Common myeloid progenitor, CD34-positive (primary cell): ENCODE data around the gene GALNT13.

Experiments used
- CTCF ChIA-PET: fragments of 350-600 bp; sonication (Branson Sonifier 250); formaldehyde crosslinking; loops from one replicate; lab custom pipeline; 2021; ENCODE audit warnings: antibody characterized with exemption; lab: Charles Lee
- POLR2A ChIA-PET: fragments of 350-600 bp; sonication (Branson Sonifier 250); formaldehyde crosslinking; loops from one replicate; lab custom pipeline; 2021; ENCODE audit warnings: antibody characterized with exemption; lab: Charles Lee
- DNase-seq, 3 donors: peaks; one replicate each; pipeline versions ENCODE4 v3.0.0 to v3.0.0-alpha.2; 2013
- H3K27ac ChIP-seq, 2 experiments: 1 replicate in 1 of 2; 2 replicates in 1 of 2; pipeline ENCODE4 v1.7.0; 2013; ENCODE audit warnings: inconsistent platforms in 2 of 2, low read length in 2 of 2, mild to moderate bottlenecking in 2 of 2, low read depth in 1 of 2, moderate library complexity in 1 of 2; ENCODE audit not compliant: severe bottlenecking in 2 of 2, insufficient read depth in 1 of 2, poor library complexity in 1 of 2
- H3K27me3 ChIP-seq, 5 experiments: replicated peaks in 2 of 5; 1 replicate in 3 of 5; 2 replicates in 2 of 5; pipeline versions ENCODE4 v1.6.1 to v1.7.0; 2013; ENCODE audit warnings: low read length in 4 of 5, mild to moderate bottlenecking in 2 of 5, moderate library complexity in 2 of 5, inconsistent platforms in 1 of 5; ENCODE audit not compliant: insufficient read depth in 5 of 5, control insufficient read depth in 4 of 5
- H3K36me3 ChIP-seq, 4 experiments: 1 replicate in 2 of 4; 2 replicates in 2 of 4; pipeline versions ENCODE4 v1.6.1 to v1.7.0; 2013; ENCODE audit warnings: low read length in 3 of 4, control low read depth in 1 of 4, mild to moderate bottlenecking in 1 of 4; ENCODE audit not compliant: control insufficient read depth in 4 of 4, insufficient read depth in 4 of 4
- H3K4me1 ChIP-seq, 4 experiments: 1 replicate in 3 of 4; 2 replicates in 1 of 4; pipeline versions ENCODE4 v1.6.1 to v1.7.1; 2013; ENCODE audit warnings: low read length in 3 of 4, mild to moderate bottlenecking in 3 of 4, control low read depth in 1 of 4, inconsistent platforms in 1 of 4, moderate library complexity in 1 of 4; ENCODE audit not compliant: control insufficient read depth in 4 of 4, insufficient read depth in 4 of 4; ENCODE audit errors: control extremely low read depth in 1 of 4
- H3K4me3 ChIP-seq, 7 experiments: 1 replicate in 4 of 7; 2 replicates in 3 of 7; pipeline versions ENCODE4 v1.5.1 to v1.7.0; 2013; ENCODE audit warnings: mild to moderate bottlenecking in 7 of 7, low read length in 6 of 7, moderate library complexity in 6 of 7, inconsistent platforms in 2 of 7, low read depth in 2 of 7, control low read depth in 1 of 7; ENCODE audit not compliant: insufficient read depth in 4 of 7, control insufficient read depth in 1 of 7; ENCODE audit errors: extremely low read depth in 1 of 7
- H3K9me3 ChIP-seq, 5 experiments: 1 replicate in 4 of 5; 2 replicates in 1 of 5; pipeline versions ENCODE4 v1.6.1 to v1.7.1; 2013; ENCODE audit warnings: low read length in 4 of 5, mild to moderate bottlenecking in 2 of 5, inconsistent platforms in 1 of 5, low read depth in 1 of 5, moderate library complexity in 1 of 5; ENCODE audit not compliant: control insufficient read depth in 4 of 5, insufficient read depth in 2 of 5; ENCODE audit errors: control extremely low read depth in 1 of 5
- WGBS: methylation state at CpG from one replicate; pipeline ENCODE4 v1.1.5; 2013; ENCODE audit not compliant: insufficient coverage; 5-methylcytosine and 5-hydroxymethylcytosine counted together

The GALNT13 gene

GRCh38 chr2:154307007-154307406 is 435.3 kb downstream of the GALNT13 start:
- no peaks in the 10 kb centered on the region for H3K36me3 ChIP-seq
- CTCF ChIA-PET, result no interaction called here
- H3K27ac ChIP-seq, result no peak overlapping the region
- DNase-seq, result no peak
- POLR2A ChIA-PET, result no interaction called here
- WGBS, result no CpG with 5 or more reads among the region's 1 CpG
- no peaks in the 10 kb centered on the region for H3K27me3 ChIP-seq
- H3K9me3 ChIP-seq, result no peaks in the 10 kb centered on the region
- no peak overlapping the region for H3K4me3 ChIP-seq
- H3K4me1 ChIP-seq, result no peaks in the 10 kb centered on the region

- ChIA-PET POLR2A (no interaction called here), CTCF (no interaction called here)
- H3K4me1 ChIP-seq, result no peaks in the 10 kb centered on the region
These were observed 452.9 kb downstream of the GALNT13 start for GRCh38 chr2:154324601-154325000.

GRCh38 chr2:154329510-154329909 is 457.8 kb downstream of the GALNT13 start:
- no peak for DNase-seq
- Histone ChIP-seq H3K4me1 (no peaks in the 10 kb centered on the region), H3K9me3 (no peaks in the 10 kb centered on the region), H3K27me3 (no peaks in the 10 kb centered on the region), H3K27ac (no peak overlapping the region), H3K36me3 (no peaks in the 10 kb centered on the region), H3K4me3 (no peak overlapping the region)
- WGBS, result 100% methylated on average over 1 of the region's 1 CpG
- CTCF ChIA-PET, result no interaction called here
- POLR2A ChIA-PET, result no interaction called here

More at GRCh38 chr2:154324601-154325000, 452.9 kb downstream of the GALNT13 start:
- Histone ChIP-seq H3K9me3 (no peaks in the 10 kb centered on the region), H3K27ac (no peak overlapping the region), H3K27me3 (peaks cover 0 to 2% (median 0%) of the 10 kb centered on the region in 5 experiments), H3K4me3 (no peak overlapping the region), H3K36me3 (no peaks in the 10 kb centered on the region)
- DNase-seq, result no peak
- WGBS, result 100% methylated on average over 2 of the region's 2 CpGs

- Histone ChIP-seq H3K9me3 (no peaks in the 10 kb centered on the region), H3K36me3 (no peaks in the 10 kb centered on the region), H3K27ac (no peak overlapping the region), H3K27me3 (no peaks in the 10 kb centered on the region), H3K4me3 (no peak overlapping the region), H3K4me1 (no peaks in the 10 kb centered on the region)
- no peak for DNase-seq
- no CpG with 5 or more reads among the region's 1 CpG for WGBS
- CTCF ChIA-PET, result interaction anchor here (2.0 kb wide), 1 partner anchor 14 kb away, joined by 4 read pairs; no protein-coding TSS in a partner anchor
- POLR2A ChIA-PET, result no interaction called here
These were observed 460.1 kb downstream of the GALNT13 start for GRCh38 chr2:154331784-154332183.

- no peaks in the 10 kb centered on the region for H3K27me3 ChIP-seq
- no CpG with 5 or more reads among the region's 1 CpG for WGBS
These were observed 464.5 kb downstream of the GALNT13 start for GRCh38 chr2:154336201-154336600.

GRCh38 chr2:154338352-154338967 is 466.7 kb downstream of the GALNT13 start:
- POLR2A ChIA-PET, result no interaction called here
- H3K4me3 ChIP-seq, result no peak overlapping the region
- 100% methylated on average over 1 of the region's 3 CpGs for WGBS

More at GRCh38 chr2:154336201-154336600, 464.5 kb downstream of the GALNT13 start:
- no peaks in the 10 kb centered on the region for H3K9me3 ChIP-seq
- POLR2A ChIA-PET, result no interaction called here
- no peaks in the 10 kb centered on the region for H3K4me1 ChIP-seq
- H3K36me3 ChIP-seq, result no peaks in the 10 kb centered on the region
- CTCF ChIA-PET, result no interaction called here
- no peak overlapping the region for H3K27ac ChIP-seq
- H3K4me3 ChIP-seq, result no peak overlapping the region
- no peak for DNase-seq

GRCh38 chr2:154343282-154343681 is 471.6 kb downstream of the GALNT13 start:
- no peaks in the 10 kb centered on the region for H3K4me1 ChIP-seq
- no peaks in the 10 kb centered on the region for H3K36me3 ChIP-seq
- H3K27me3 ChIP-seq, result no peaks in the 10 kb centered on the region
- H3K9me3 ChIP-seq, result no peaks in the 10 kb centered on the region
- H3K4me3 ChIP-seq, result no peak overlapping the region
- H3K27ac ChIP-seq, result no peak overlapping the region
- ChIA-PET CTCF (no interaction called here), POLR2A (no interaction called here)
- DNase-seq, result no peak

More at GRCh38 chr2:154338352-154338967, 466.7 kb downstream of the GALNT13 start:
- Histone ChIP-seq H3K36me3 (no peaks in the 10 kb centered on the region), H3K27me3 (no peaks in the 10 kb centered on the region), H3K9me3 (no peaks in the 10 kb centered on the region), H3K27ac (no peak overlapping the region), H3K4me1 (no peaks in the 10 kb centered on the region)
- CTCF ChIA-PET, result no interaction called here
- no peak for DNase-seq
